Measurements from ENCODE around the gene HLA-G. TPM values are rescaled to one million over a fixed set of nuclear protein-coding genes. Genes with fewer than 3 reads are reported as not detected.

Gene HLA-G
- polyA plus RNA-seq, 1 donor (not counting 4 experiments of a cell fraction or from before 2014, with no cell fraction given): 0.84 TPM

DNA sequence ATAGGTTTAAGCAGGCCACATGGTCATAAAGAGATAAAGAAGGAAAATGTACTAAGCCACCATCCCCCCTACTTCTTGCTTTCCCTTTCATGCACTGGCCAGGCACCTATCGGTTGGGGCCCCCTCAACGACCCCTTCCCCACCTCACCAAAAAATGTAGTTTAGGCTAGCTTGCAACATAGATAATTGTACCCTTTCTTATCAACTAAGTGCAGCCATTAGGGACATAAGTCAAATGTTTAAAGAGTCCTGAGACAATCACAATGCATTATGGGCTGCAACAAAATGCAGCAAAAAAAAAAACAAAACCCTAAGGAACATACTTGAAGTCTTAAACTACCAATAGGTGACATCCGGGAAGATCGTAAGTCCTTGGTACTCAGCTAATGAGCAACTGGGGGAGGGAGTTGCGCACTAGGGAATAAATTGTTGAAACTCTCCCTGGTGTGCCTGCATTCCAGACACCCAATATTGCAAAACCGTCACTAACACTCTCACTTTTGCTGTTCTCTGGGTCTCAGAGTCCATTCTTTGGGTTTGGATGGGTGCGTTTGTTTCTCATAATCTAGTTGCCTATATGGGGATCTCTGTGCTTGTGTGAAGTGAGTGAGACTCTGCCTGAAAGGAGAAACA lies 12.4 kb upstream of the HLA-G start:
- DNase-seq (ENCODE audit: low read depth, low spot score) (no peak), FAIRE-seq (no peak)
- Histone ChIP-seq H3K36me3 (ENCODE audit: control insufficient read depth in 2 of 2, extremely low read depth in 1 of 2, insufficient read depth in 2 of 2, low read length in 2 of 2) (no peaks in the 10 kb centered on the region), H3K9ac (ENCODE audit: control insufficient read depth, extremely low read depth, insufficient read depth, low read length) (no peak overlapping the region), H3K27me3 (ENCODE audit: control insufficient read depth, extremely low read depth, insufficient read depth, low read length) (no peaks in the 10 kb centered on the region), H3K4me2 (ENCODE audit: control insufficient read depth, extremely low read depth, insufficient read depth, low read depth, low read length) (no peak overlapping the region), H4K20me1 (ENCODE audit: control insufficient read depth, extremely low read depth, insufficient read depth, low read length) (no peaks in the 10 kb centered on the region), H3K27ac (ENCODE audit: control insufficient read depth, insufficient read depth, low read length) (no peak overlapping the region), H3K4me3 (ENCODE audit: control insufficient read depth in 2 of 3, extremely low read depth in 1 of 3, insufficient read depth in 2 of 3, low read depth in 1 of 3, low read length in 3 of 3) (no peak overlapping the region), H3K79me2 (ENCODE audit: control insufficient read depth, insufficient read depth, low read length) (no peaks in the 10 kb centered on the region), H3K9me1 (ENCODE audit: control insufficient read depth, extremely low read depth, insufficient read depth, low read length) (no peaks in the 10 kb centered on the region), H3K4me1 (ENCODE audit: control insufficient read depth, extremely low read depth, insufficient read depth, low read length) (peaks cover 4% of the 10 kb centered on the region), H3K9me3 (ENCODE audit: control insufficient read depth, low read depth, low read length) (no peaks in the 10 kb centered on the region), H2AFZ (ENCODE audit: control insufficient read depth, low read length) (no peak overlapping the region)
- dilution Hi-C loops (cut with MboI; ENCODE audit: extremely low pct_ligation_motif_present, low sequenced_read_pairs): no loop called here
- TF ChIP-seq, protein P1, sequence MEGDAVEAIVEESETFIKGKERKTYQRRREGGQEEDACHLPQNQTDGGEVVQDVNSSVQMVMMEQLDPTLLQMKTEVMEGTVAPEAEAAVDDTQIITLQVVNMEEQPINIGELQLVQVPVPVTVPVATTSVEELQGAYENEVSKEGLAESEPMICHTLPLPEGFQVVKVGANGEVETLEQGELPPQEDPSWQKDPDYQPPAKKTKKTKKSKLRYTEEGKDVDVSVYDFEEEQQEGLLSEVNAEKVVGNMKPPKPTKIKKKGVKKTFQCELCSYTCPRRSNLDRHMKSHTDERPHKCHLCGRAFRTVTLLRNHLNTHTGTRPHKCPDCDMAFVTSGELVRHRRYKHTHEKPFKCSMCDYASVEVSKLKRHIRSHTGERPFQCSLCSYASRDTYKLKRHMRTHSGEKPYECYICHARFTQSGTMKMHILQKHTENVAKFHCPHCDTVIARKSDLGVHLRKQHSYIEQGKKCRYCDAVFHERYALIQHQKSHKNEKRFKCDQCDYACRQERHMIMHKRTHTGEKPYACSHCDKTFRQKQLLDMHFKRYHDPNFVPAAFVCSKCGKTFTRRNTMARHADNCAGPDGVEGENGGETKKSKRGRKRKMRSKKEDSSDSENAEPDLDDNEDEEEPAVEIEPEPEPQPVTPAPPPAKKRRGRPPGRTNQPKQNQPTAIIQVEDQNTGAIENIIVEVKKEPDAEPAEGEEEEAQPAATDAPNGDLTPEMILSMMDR (optimal IDR thresholded peaks at IDR 0.05 in 1 of 3, IDR thresholded peaks at IDR 0.05 in 1 of 3, conservative IDR thresholded peaks at IDR 0.05 in 1 of 3; ENCODE audit: extremely low read depth in 1 of 3, insufficient read depth in 2 of 3, low read length in 3 of 3): no peak
- no peak for TF ChIP-seq EZH2 (IDR thresholded peaks at IDR 0.05; ENCODE audit: low read length)

DNA sequence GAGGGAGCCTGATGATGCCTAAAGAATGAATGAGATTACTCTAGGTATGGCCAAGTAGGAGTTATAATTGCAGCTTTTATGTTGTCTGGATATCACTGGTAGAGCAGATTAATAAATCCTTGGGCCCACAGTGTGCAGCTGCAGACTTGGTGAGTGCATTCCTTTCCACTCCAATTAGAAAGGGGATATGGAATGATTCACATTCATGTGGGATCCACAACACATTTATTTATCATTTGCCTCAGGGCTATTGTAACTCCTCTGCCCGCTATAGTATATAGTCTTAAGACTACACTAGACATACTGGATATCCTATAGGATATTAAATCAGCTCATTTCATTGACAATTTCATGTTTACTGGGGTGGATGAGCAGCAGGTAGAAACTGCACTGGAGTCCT lies 11.6 kb upstream of the HLA-G start:
- H3K9me3 ChIP-seq (ENCODE audit: control insufficient read depth, low read depth, low read length): no peaks in the 10 kb centered on the region
- no peak overlapping the region for H3K9ac ChIP-seq (ENCODE audit: control insufficient read depth, extremely low read depth, insufficient read depth, low read length)
- no peak overlapping the region for H3K4me2 ChIP-seq (ENCODE audit: control insufficient read depth, extremely low read depth, insufficient read depth, low read depth, low read length)
- no peaks in the 10 kb centered on the region for H3K36me3 ChIP-seq (ENCODE audit: control insufficient read depth in 2 of 2, extremely low read depth in 1 of 2, insufficient read depth in 2 of 2, low read length in 2 of 2)
- no peak overlapping the region for H3K27ac ChIP-seq (ENCODE audit: control insufficient read depth, insufficient read depth, low read length)
- no peak overlapping the region for H3K4me3 ChIP-seq (ENCODE audit: control insufficient read depth in 2 of 3, extremely low read depth in 1 of 3, insufficient read depth in 2 of 3, low read depth in 1 of 3, low read length in 3 of 3)
- peaks cover 4% of the 10 kb centered on the region for H3K4me1 ChIP-seq (ENCODE audit: control insufficient read depth, extremely low read depth, insufficient read depth, low read length)
- no peak overlapping the region for H2AFZ ChIP-seq (ENCODE audit: control insufficient read depth, low read length)
- no peaks in the 10 kb centered on the region for H4K20me1 ChIP-seq (ENCODE audit: control insufficient read depth, extremely low read depth, insufficient read depth, low read length)
- DNase-seq (ENCODE audit: low read depth, low spot score): peak; percentile 36
- H3K79me2 ChIP-seq (ENCODE audit: control insufficient read depth, insufficient read depth, low read length): no peaks in the 10 kb centered on the region
- no peak for FAIRE-seq
- no peaks in the 10 kb centered on the region for H3K27me3 ChIP-seq (ENCODE audit: control insufficient read depth, extremely low read depth, insufficient read depth, low read length)
- dilution Hi-C loops (cut with MboI; ENCODE audit: extremely low pct_ligation_motif_present, low sequenced_read_pairs): no loop called here
- no peaks in the 10 kb centered on the region for H3K9me1 ChIP-seq (ENCODE audit: control insufficient read depth, extremely low read depth, insufficient read depth, low read length)
- no peak for TF ChIP-seq EZH2 (IDR thresholded peaks at IDR 0.05; ENCODE audit: low read length)
- TF ChIP-seq, protein P1 (optimal IDR thresholded peaks at IDR 0.05 in 1 of 3, IDR thresholded peaks at IDR 0.05 in 1 of 3, conservative IDR thresholded peaks at IDR 0.05 in 1 of 3; ENCODE audit: extremely low read depth in 1 of 3, insufficient read depth in 2 of 3, low read length in 3 of 3): no peak
